ENCODE measurements around the gene ABHD18. TPM values are rescaled to one million over a fixed set of nuclear protein-coding genes. Genes with fewer than 3 reads are reported as not detected.

Gene ABHD18
- polyA plus RNA-seq, 1 of the 3 experiments (the other 2 are of a cell fraction) = 2.0 TPM

DNA sequence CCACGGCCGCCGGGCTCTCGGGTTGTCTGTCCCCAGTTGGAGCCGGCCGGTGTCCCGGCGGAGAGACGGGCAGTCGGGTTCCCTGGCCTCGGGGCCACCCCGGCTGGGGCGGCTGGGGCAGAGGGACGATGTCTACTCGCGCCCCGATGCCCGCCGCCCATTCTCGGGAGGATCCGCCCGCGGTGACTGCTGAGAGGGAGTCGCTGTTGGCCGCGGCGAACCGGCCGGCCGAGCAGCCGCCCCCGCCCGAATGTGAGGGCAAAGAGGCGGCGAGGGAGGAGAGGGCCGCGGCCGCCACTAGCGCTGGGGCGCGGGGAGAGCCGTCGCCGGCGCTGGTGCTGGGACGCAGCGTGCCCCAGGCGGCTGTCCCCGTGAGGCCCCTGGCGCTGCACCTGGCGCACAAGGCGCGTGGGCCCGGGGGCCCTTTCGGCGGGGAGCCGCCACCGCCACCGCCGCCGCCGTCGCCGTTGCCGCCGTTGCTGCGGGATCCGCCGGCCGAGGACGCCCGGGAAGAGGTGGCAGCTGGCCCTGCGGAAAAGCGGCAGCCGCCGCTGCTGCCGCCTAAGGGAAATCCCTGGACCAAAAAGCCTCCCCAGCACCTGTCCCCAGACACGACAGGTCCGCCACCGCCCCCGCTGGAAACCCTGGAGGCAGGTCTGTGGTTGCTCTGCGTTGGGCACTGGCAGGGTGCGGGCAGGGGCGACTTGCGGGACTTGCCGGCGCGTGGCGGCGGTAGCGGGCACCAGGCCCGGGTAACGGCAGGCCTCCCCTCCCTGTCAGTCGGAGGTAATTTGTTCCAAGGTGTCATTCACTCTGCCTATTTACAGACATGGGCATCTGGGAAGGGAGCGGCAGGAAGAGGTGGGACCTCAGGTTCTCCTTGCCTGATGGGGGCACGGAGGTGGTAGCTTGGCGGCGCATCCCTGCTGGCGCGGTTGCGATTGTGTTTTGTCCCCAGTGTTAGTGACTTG lies 96.6 kb downstream of the ABHD18 start:
- peaks cover 13% of the 10 kb centered on the region; the same call in 1 of the 2 replicates for H4K20me1 ChIP-seq (ENCODE audit: insufficient read depth)
- H3F3A ChIP-seq (replicated peaks; ENCODE audit: insufficient read depth) = peaks cover 5% of the 10 kb centered on the region
- CTCF ChIA-PET = interaction anchor here (1.0 to 2.1 kb wide), 3 partner anchors 10 to 131 kb away, joined by 3 to 9 read pairs (median 3); no protein-coding TSS in a partner anchor
- peak overlapping the region; percentile 91 for H3K4me2 ChIP-seq
- peak overlapping the region; percentile 88 to 94 for H3K27ac ChIP-seq (ENCODE audit: low read depth in 2 of 2, low read length in 1 of 2)
- H3K36me3 ChIP-seq (replicated peaks in 1 of 2; ENCODE audit: control insufficient read depth in 1 of 2, insufficient read depth in 2 of 2, low read length in 1 of 2) = no peaks in the 10 kb centered on the region
- H3K4me1 ChIP-seq (ENCODE audit: control insufficient read depth in 1 of 2, insufficient read depth in 2 of 2, low read depth in 1 of 2, low read length in 1 of 2) = no peaks in the 10 kb centered on the region; a peak in 1 of 4 replicates
- H3K4me3 ChIP-seq (ENCODE audit: low read depth in 2 of 2, low read length in 1 of 2) = peak overlapping the region; percentile 70 to 94
- H3K9ac ChIP-seq = peak overlapping the region; percentile 98
- POLR2A ChIA-PET = interaction anchor here (0.6 to 1.9 kb wide), 7 partner anchors 10 to 181 kb away, joined by 3 to 26 read pairs (median 5); partner anchors contain the start of genes ABHD18, MFSD8 and PLK4
- H3K79me2 ChIP-seq (ENCODE audit: insufficient read depth) = peaks cover 51% of the 10 kb centered on the region
- WGBS (ENCODE audit: low lambda C conversion rate) = 4% methylated on average over 20 of the region's 101 CpGs
- H3K9me3 ChIP-seq = no peaks in the 10 kb centered on the region
- peak; percentile 78 for DNase-seq
- peak overlapping the region; percentile 92; the same call in 1 of the 2 replicates for H2AFZ ChIP-seq (ENCODE audit: low read depth)
- no peaks in the 10 kb centered on the region for H3K9me2 ChIP-seq
- H3K27me3 ChIP-seq (ENCODE audit: insufficient read depth) = no peaks in the 10 kb centered on the region
- peak in 1 of 2 experiments; percentile 8; a peak in 1 of 4 replicates for TF ChIP-seq EP300 (IDR thresholded peaks at IDR 0.05; ENCODE audit: borderline replicate concordance in 1 of 2, low read depth in 1 of 2, low read length in 1 of 2)
- TF ChIP-seq TAF1 (IDR thresholded peaks at IDR 0.05; ENCODE audit: borderline replicate concordance, low read depth, low read length) = peak; percentile 16; the same call in 1 of the 2 replicates
- TF ChIP-seq POLR2AphosphoS5 (IDR thresholded peaks at IDR 0.05; ENCODE audit: low read depth, low read length) = no peak
- no peak for TF ChIP-seq GABPA (IDR thresholded peaks at IDR 0.05; ENCODE audit: low read depth)
- TF ChIP-seq RXRA (IDR thresholded peaks at IDR 0.05; ENCODE audit: borderline replicate concordance, low read depth) = no peak
- no peak for TF ChIP-seq TCF12 (IDR thresholded peaks at IDR 0.05)
- TF ChIP-seq FOSL2 (IDR thresholded peaks at IDR 0.05; ENCODE audit: borderline replicate concordance, low read depth) = no peak
- TF ChIP-seq TEAD4 (IDR thresholded peaks at IDR 0.05; ENCODE audit: borderline replicate concordance, insufficient read depth) = no peak
- TF ChIP-seq FOXM1 (IDR thresholded peaks at IDR 0.05; ENCODE audit: low read depth) = no peak
- no peak for TF ChIP-seq GATA2 (CRISPR knock-in tag; IDR thresholded peaks at IDR 0.05)
- no peak for TF ChIP-seq JUND (IDR thresholded peaks at IDR 0.05)
- no peak for TF ChIP-seq MEF2A (IDR thresholded peaks at IDR 0.05; ENCODE audit: borderline replicate concordance, low read depth)
- TF ChIP-seq, protein P1, sequence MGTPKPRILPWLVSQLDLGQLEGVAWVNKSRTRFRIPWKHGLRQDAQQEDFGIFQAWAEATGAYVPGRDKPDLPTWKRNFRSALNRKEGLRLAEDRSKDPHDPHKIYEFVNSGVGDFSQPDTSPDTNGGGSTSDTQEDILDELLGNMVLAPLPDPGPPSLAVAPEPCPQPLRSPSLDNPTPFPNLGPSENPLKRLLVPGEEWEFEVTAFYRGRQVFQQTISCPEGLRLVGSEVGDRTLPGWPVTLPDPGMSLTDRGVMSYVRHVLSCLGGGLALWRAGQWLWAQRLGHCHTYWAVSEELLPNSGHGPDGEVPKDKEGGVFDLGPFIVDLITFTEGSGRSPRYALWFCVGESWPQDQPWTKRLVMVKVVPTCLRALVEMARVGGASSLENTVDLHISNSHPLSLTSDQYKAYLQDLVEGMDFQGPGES (IDR thresholded peaks at IDR 0.05; ENCODE audit: low read depth, low read length) = no peak
- no peak for TF ChIP-seq NRF1 (IDR thresholded peaks at IDR 0.05; ENCODE audit: low read depth, low read length)
- 0 out of 2 replicates have a peak, but pooled peaks have one; percentile 5 for TF ChIP-seq RAD21 (IDR thresholded peaks at IDR 0.05; ENCODE audit: low read length)
- TF ChIP-seq YY1 (IDR thresholded peaks at IDR 0.05; ENCODE audit: low read depth) = no peak
- TF ChIP-seq, protein P2, sequence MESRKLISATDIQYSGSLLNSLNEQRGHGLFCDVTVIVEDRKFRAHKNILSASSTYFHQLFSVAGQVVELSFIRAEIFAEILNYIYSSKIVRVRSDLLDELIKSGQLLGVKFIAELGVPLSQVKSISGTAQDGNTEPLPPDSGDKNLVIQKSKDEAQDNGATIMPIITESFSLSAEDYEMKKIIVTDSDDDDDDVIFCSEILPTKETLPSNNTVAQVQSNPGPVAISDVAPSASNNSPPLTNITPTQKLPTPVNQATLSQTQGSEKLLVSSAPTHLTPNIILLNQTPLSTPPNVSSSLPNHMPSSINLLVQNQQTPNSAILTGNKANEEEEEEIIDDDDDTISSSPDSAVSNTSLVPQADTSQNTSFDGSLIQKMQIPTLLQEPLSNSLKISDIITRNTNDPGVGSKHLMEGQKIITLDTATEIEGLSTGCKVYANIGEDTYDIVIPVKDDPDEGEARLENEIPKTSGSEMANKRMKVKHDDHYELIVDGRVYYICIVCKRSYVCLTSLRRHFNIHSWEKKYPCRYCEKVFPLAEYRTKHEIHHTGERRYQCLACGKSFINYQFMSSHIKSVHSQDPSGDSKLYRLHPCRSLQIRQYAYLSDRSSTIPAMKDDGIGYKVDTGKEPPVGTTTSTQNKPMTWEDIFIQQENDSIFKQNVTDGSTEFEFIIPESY (IDR thresholded peaks at IDR 0.05; ENCODE audit: borderline replicate concordance, low read depth) = no peak
- TF ChIP-seq, protein P3, sequence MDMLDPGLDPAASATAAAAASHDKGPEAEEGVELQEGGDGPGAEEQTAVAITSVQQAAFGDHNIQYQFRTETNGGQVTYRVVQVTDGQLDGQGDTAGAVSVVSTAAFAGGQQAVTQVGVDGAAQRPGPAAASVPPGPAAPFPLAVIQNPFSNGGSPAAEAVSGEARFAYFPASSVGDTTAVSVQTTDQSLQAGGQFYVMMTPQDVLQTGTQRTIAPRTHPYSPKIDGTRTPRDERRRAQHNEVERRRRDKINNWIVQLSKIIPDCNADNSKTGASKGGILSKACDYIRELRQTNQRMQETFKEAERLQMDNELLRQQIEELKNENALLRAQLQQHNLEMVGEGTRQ (IDR thresholded peaks at IDR 0.05; ENCODE audit: borderline replicate concordance, low read depth, low read length) = no peak
- no peak for TF ChIP-seq EZH2phosphoT487 (IDR thresholded peaks at IDR 0.05; ENCODE audit: borderline replicate concordance, low read depth)
- TF ChIP-seq, protein P4, sequence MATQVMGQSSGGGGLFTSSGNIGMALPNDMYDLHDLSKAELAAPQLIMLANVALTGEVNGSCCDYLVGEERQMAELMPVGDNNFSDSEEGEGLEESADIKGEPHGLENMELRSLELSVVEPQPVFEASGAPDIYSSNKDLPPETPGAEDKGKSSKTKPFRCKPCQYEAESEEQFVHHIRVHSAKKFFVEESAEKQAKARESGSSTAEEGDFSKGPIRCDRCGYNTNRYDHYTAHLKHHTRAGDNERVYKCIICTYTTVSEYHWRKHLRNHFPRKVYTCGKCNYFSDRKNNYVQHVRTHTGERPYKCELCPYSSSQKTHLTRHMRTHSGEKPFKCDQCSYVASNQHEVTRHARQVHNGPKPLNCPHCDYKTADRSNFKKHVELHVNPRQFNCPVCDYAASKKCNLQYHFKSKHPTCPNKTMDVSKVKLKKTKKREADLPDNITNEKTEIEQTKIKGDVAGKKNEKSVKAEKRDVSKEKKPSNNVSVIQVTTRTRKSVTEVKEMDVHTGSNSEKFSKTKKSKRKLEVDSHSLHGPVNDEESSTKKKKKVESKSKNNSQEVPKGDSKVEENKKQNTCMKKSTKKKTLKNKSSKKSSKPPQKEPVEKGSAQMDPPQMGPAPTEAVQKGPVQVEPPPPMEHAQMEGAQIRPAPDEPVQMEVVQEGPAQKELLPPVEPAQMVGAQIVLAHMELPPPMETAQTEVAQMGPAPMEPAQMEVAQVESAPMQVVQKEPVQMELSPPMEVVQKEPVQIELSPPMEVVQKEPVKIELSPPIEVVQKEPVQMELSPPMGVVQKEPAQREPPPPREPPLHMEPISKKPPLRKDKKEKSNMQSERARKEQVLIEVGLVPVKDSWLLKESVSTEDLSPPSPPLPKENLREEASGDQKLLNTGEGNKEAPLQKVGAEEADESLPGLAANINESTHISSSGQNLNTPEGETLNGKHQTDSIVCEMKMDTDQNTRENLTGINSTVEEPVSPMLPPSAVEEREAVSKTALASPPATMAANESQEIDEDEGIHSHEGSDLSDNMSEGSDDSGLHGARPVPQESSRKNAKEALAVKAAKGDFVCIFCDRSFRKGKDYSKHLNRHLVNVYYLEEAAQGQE (IDR thresholded peaks at IDR 0.05; ENCODE audit: low read depth, low read length) = no peak
- peak; percentile 23 for TF ChIP-seq CHD2 (IDR thresholded peaks at IDR 0.05; ENCODE audit: low read length, partially characterized antibody)
- no peak for TF ChIP-seq FOXJ3 (CRISPR knock-in tag; IDR thresholded peaks at IDR 0.05)
- TF ChIP-seq RCOR1 (IDR thresholded peaks at IDR 0.05; ENCODE audit: low read length) = no peak
- TF ChIP-seq SMC3 (IDR thresholded peaks at IDR 0.05; ENCODE audit: low read depth, low read length) = no peak
- TF ChIP-seq RFX5 (IDR thresholded peaks at IDR 0.05; ENCODE audit: low read length) = no peak
